Measurements from ENCODE around the gene MAD1L1. TPM values are rescaled to one million over a fixed set of nuclear protein-coding genes. Genes with fewer than 3 reads are reported as not detected.
A peak's percentile ranks its signal among the peaks of the same experiment; 100 is the strongest.

The MAD1L1 gene
- total and polyA plus RNA-seq, 11 donors = 11.1 to 29.7 (median 20.9) TPM

DNA sequence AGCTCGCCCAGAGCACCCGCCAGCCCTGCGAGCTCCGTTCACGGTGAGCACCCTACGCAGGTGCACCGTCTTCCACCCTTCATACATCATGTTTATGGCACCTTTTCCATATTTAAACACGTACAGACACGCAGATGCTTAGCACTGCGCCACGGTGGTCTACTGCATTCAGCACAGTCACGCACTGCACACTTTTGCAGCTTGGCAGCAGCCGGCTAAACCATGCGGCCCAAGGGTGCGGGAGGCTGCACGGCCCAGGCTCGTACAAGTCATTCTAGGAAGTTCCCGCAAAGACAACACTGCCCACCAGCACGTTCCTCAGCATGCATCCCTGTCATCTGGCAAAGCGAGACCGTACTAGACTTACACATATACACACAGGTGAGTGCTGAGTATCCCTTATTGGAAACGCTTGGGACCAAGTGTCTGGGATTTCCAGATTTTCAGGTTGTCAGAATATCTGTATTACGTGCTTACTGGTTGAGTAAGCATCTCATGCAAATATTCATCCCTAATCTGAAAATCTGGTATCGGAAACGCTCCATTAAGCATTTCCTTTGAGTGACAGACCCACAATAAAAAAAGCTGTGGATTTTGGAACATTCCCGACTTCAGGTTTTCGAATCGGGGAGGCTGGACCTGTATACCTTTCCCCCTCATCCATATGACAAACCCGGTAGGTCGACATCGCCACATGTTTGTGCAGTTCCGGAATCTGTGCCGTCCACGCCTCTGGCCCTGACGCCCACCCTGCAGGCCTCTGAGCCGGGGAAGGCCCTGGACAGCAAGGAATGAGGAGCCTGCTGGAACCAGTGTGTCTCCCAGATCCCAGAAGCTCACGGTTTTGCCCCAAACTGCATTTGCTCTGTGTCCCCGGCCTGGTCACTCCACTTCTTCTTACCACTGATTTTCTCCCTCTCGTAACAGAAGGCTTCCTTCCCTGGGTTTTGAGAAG is 340.5 kb downstream of the MAD1L1 start:
- WGBS, 4 donors = 94 to 96% (median 96%) methylated on average over 39 of the region's 39 CpGs
- no peak for TF ChIP-seq POLR2A (IDR thresholded peaks at IDR 0.05)
- TF ChIP-seq, protein P1, sequence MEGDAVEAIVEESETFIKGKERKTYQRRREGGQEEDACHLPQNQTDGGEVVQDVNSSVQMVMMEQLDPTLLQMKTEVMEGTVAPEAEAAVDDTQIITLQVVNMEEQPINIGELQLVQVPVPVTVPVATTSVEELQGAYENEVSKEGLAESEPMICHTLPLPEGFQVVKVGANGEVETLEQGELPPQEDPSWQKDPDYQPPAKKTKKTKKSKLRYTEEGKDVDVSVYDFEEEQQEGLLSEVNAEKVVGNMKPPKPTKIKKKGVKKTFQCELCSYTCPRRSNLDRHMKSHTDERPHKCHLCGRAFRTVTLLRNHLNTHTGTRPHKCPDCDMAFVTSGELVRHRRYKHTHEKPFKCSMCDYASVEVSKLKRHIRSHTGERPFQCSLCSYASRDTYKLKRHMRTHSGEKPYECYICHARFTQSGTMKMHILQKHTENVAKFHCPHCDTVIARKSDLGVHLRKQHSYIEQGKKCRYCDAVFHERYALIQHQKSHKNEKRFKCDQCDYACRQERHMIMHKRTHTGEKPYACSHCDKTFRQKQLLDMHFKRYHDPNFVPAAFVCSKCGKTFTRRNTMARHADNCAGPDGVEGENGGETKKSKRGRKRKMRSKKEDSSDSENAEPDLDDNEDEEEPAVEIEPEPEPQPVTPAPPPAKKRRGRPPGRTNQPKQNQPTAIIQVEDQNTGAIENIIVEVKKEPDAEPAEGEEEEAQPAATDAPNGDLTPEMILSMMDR (IDR thresholded peaks at IDR 0.05) = no peak
- intact Hi-C loops (cut with DNase I) = no loop called here

GRCh38 chr7:1890289-1891235 is 342.2 kb downstream of the MAD1L1 start:
- intact Hi-C loops (cut with DNase I) = no loop called here
- WGBS, 4 donors = 95 to 97% (median 96%) methylated on average over 26 of the region's 26 CpGs
- Histone ChIP-seq H3K36me3 (peaks cover 0 to 10% (median 0%) of the 10 kb centered on the region in 9 donors), H3K4me3 (no peak overlapping the region), H3K27me3 (no peaks in the 10 kb centered on the region), H3K9me3 (no peaks in the 10 kb centered on the region), H3K4me1 (peaks cover 0 to 26% (median 7%) of the 10 kb centered on the region in 12 donors), H3K27ac (no peak overlapping the region)
- DNase-seq = peak in 1 of 5 donors; percentile 16
- ATAC-seq = no peak
- TF ChIP-seq POLR2A (IDR thresholded peaks at IDR 0.05) = no peak
- TF ChIP-seq, protein P1 (IDR thresholded peaks at IDR 0.05) = no peak

More for the DNA sequence above, 340.5 kb downstream of the MAD1L1 start:
- Histone ChIP-seq H3K27me3 (no peaks in the 10 kb centered on the region), H3K27ac (no peak overlapping the region), H3K36me3 (peaks cover 0 to 11% (median 0%) of the 10 kb centered on the region in 9 donors), H3K9me3 (no peaks in the 10 kb centered on the region), H3K4me1 (peaks cover 0 to 22% (median 9%) of the 10 kb centered on the region in 12 donors), H3K4me3 (no peak overlapping the region)
- ATAC-seq (no peak), DNase-seq (no peak)

DNA sequence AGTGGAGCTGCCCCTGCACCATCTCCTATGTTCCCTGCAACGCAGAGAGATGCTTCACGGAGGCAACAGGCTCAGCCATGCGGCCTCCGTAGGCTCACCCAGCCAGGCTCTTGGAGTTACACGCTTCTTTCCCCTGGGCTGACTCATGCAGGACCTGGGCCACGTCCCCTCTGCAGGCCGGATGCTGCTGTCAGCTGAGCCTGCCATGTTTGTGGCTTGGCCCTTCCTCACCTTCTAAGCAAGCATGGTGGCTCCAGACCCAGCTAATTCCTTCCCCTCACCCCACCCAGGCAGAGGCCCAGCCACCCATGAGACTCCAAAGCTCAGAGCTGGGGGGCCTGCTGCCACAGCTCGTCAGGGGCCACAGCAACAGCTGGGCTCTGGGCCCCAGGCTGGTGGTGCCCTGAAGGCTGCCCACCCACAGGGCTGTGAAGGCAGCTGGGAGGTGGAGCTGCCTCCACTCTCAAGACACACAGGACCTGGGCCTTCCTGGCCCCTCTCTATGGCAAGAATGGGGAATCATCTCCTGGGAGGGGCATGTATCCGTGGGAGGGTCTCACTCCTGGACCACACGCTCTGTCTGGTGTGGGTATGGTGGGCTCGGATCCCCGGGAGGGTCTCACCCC is 343.1 kb downstream of the MAD1L1 start:
- intact Hi-C loops (cut with DNase I) = no loop called here
- no peaks in the 10 kb centered on the region for H3K9me3 ChIP-seq
- peaks cover 0 to 18% (median 5%) of the 10 kb centered on the region in 12 donors for H3K4me1 ChIP-seq
- ATAC-seq = no peak
- TF ChIP-seq, protein P1 (IDR thresholded peaks at IDR 0.05) = no peak
- TF ChIP-seq POLR2A (IDR thresholded peaks at IDR 0.05) = no peak
- H3K27ac ChIP-seq = no peak overlapping the region
- H3K27me3 ChIP-seq = no peaks in the 10 kb centered on the region
- DNase-seq = peak in 1 of 5 donors; percentile 18
- 93 to 96% (median 94%) methylated on average over 11 to 12 of the region's 12 CpGs for WGBS, 4 donors
- no peak overlapping the region for H3K4me3 ChIP-seq
- H3K36me3 ChIP-seq = peaks cover 0 to 10% (median 0%) of the 10 kb centered on the region in 9 donors
